Mucosa of rectum (tissue), 2 donors: ENCODE data around the gene DNAJC8.

ENCODE experiments used
- H3K27ac ChIP-seq, 2 donors: one replicate each; pipeline ENCODE4 v1.7.0; 2013; ENCODE audit warnings: inconsistent platforms in 2 of 2, low read depth in 2 of 2, low read length in 2 of 2
- H3K27me3 ChIP-seq, 2 donors: one replicate each; pipeline ENCODE4 v1.7.0; 2013; ENCODE audit warnings: low read length in 2 of 2; ENCODE audit not compliant: control insufficient read depth in 2 of 2, insufficient read depth in 2 of 2
- H3K36me3 ChIP-seq, 2 donors: one replicate each; pipeline ENCODE4 v1.7.0; 2013; ENCODE audit warnings: low read length in 2 of 2; ENCODE audit not compliant: control insufficient read depth in 2 of 2, insufficient read depth in 2 of 2
- H3K4me1 ChIP-seq, 2 donors: one replicate each; pipeline ENCODE4 v1.7.0; 2013; ENCODE audit warnings: low read length in 2 of 2, mild to moderate bottlenecking in 1 of 2; ENCODE audit not compliant: control insufficient read depth in 2 of 2, insufficient read depth in 2 of 2
- H3K4me3 ChIP-seq, 2 donors: one replicate each; pipeline ENCODE4 v1.7.0; 2013; ENCODE audit warnings: low read length in 2 of 2
- H3K9ac ChIP-seq, 2 donors: one replicate each; pipeline ENCODE4 v1.7.0; 2013; ENCODE audit warnings: low read length in 2 of 2, low read depth in 1 of 2, mild to moderate bottlenecking in 1 of 2
- H3K9me3 ChIP-seq, 2 donors: one replicate each; pipeline ENCODE4 v1.7.0; 2013; ENCODE audit warnings: low read length in 2 of 2; ENCODE audit not compliant: control insufficient read depth in 2 of 2
- donor health status: healthy.
- donor health status: Normal muscosa, but diverticular disease.

The DNAJC8 gene

GRCh38 chr1:28173151-28173979 is 59.5 kb downstream of the DNAJC8 start:
- peaks cover 27 to 28% of the 10 kb centered on the region in 2 donors for H3K4me1 ChIP-seq
- H3K27ac ChIP-seq, result peak overlapping the region; percentile 61 to 69
- H3K4me3 ChIP-seq, result peak overlapping the region in 1 of 2 donors; percentile 42
- no peaks in the 10 kb centered on the region for H3K9me3 ChIP-seq
- H3K27me3 ChIP-seq, result no peaks in the 10 kb centered on the region
- H3K9ac ChIP-seq, result peak overlapping the region; percentile 13 to 24
- no peaks in the 10 kb centered on the region for H3K36me3 ChIP-seq

GRCh38 chr1:28172713-28173150 is 60.1 kb downstream of the DNAJC8 start:
- no peak overlapping the region for H3K9ac ChIP-seq
- peak overlapping the region; percentile 61 to 69 for H3K27ac ChIP-seq
- no peaks in the 10 kb centered on the region for H3K36me3 ChIP-seq
- H3K27me3 ChIP-seq, result no peaks in the 10 kb centered on the region
- H3K4me1 ChIP-seq, result peaks cover 27 to 28% of the 10 kb centered on the region in 2 donors
- H3K9me3 ChIP-seq, result no peaks in the 10 kb centered on the region
- peak overlapping the region in 1 of 2 donors; percentile 10 for H3K4me3 ChIP-seq

GRCh38 chr1:28171246-28171645 is 61.6 kb downstream of the DNAJC8 start:
- no peaks in the 10 kb centered on the region for H3K36me3 ChIP-seq
- H3K9me3 ChIP-seq, result no peaks in the 10 kb centered on the region
- no peak overlapping the region for H3K9ac ChIP-seq
- no peak overlapping the region for H3K4me3 ChIP-seq
- peak overlapping the region in 1 of 2 donors; percentile 69 for H3K27ac ChIP-seq
- peaks cover 24 to 27% of the 10 kb centered on the region in 2 donors for H3K4me1 ChIP-seq
- no peaks in the 10 kb centered on the region for H3K27me3 ChIP-seq

GRCh38 chr1:28170001-28170596 is 62.7 kb downstream of the DNAJC8 start:
- Histone ChIP-seq H3K27me3 (no peaks in the 10 kb centered on the region), H3K9ac (no peak overlapping the region), H3K27ac (no peak overlapping the region), H3K4me3 (no peak overlapping the region), H3K9me3 (no peaks in the 10 kb centered on the region), H3K36me3 (no peaks in the 10 kb centered on the region), H3K4me1 (peaks cover 24 to 27% of the 10 kb centered on the region in 2 donors)

- no peaks in the 10 kb centered on the region for H3K9me3 ChIP-seq
Observed at GRCh38 chr1:28163496-28164161, 69.2 kb downstream of the DNAJC8 start.

GRCh38 chr1:28162151-28162550 is 70.7 kb downstream of the DNAJC8 start:
- Histone ChIP-seq H3K36me3 (no peaks in the 10 kb centered on the region), H3K9ac (no peak overlapping the region), H3K27ac (no peak overlapping the region), H3K4me3 (no peak overlapping the region), H3K27me3 (no peaks in the 10 kb centered on the region), H3K9me3 (no peaks in the 10 kb centered on the region), H3K4me1 (peaks cover 2 to 5% of the 10 kb centered on the region in 2 donors)

More at GRCh38 chr1:28163496-28164161, 69.2 kb downstream of the DNAJC8 start:
- Histone ChIP-seq H3K4me3 (no peak overlapping the region), H3K27ac (no peak overlapping the region), H3K9ac (no peak overlapping the region), H3K36me3 (no peaks in the 10 kb centered on the region), H3K27me3 (no peaks in the 10 kb centered on the region), H3K4me1 (peaks cover 2 to 5% of the 10 kb centered on the region in 2 donors)

GRCh38 chr1:28161751-28162150 is 71.1 kb downstream of the DNAJC8 start:
- H3K4me1 ChIP-seq, result peaks cover 2 to 5% of the 10 kb centered on the region in 2 donors

GRCh38 chr1:28160782-28161266 is 72.0 kb downstream of the DNAJC8 start:
- Histone ChIP-seq H3K27me3 (no peaks in the 10 kb centered on the region), H3K9ac (peak overlapping the region in 1 of 2 donors; percentile 26), H3K4me3 (no peak overlapping the region), H3K36me3 (no peaks in the 10 kb centered on the region), H3K4me1 (peaks cover 2 to 5% of the 10 kb centered on the region in 2 donors), H3K9me3 (no peaks in the 10 kb centered on the region), H3K27ac (peak overlapping the region; percentile 36 to 72)

More at GRCh38 chr1:28161751-28162150, 71.1 kb downstream of the DNAJC8 start:
- no peak overlapping the region for H3K9ac ChIP-seq
- H3K27me3 ChIP-seq, result no peaks in the 10 kb centered on the region
- no peaks in the 10 kb centered on the region for H3K36me3 ChIP-seq
- no peak overlapping the region for H3K4me3 ChIP-seq
- H3K27ac ChIP-seq, result no peak overlapping the region
- H3K9me3 ChIP-seq, result no peaks in the 10 kb centered on the region

- Histone ChIP-seq H3K27ac (no peak overlapping the region), H3K9me3 (no peaks in the 10 kb centered on the region), H3K4me3 (no peak overlapping the region), H3K4me1 (peaks cover 2 to 7% of the 10 kb centered on the region in 2 donors), H3K27me3 (no peaks in the 10 kb centered on the region), H3K36me3 (no peaks in the 10 kb centered on the region), H3K9ac (no peak overlapping the region)
Observed at GRCh38 chr1:28159680-28160079, 73.1 kb downstream of the DNAJC8 start.

GRCh38 chr1:28159243-28159642 is 73.6 kb downstream of the DNAJC8 start:
- Histone ChIP-seq H3K9me3 (no peaks in the 10 kb centered on the region), H3K36me3 (no peaks in the 10 kb centered on the region), H3K27ac (no peak overlapping the region), H3K9ac (no peak overlapping the region), H3K27me3 (no peaks in the 10 kb centered on the region), H3K4me3 (no peak overlapping the region), H3K4me1 (peaks cover 2 to 9% of the 10 kb centered on the region in 2 donors)
